C4-2B (cell line): ENCODE measurements around the gene ANGPT4.

Experiments used
- ZFX ChIP-seq: fragments of 450-650 bp; IDR thresholded peaks from 2 replicates; pipeline ENCODE4 v1.6.1; 2017
- TF ChIP-seq, protein P1 (sequence below): fragments of 450-650 bp; conservative IDR thresholded peaks from 2 replicates; pipeline ENCODE4 v1.5.1; 2017; ENCODE audit warnings: mild to moderate bottlenecking

- TF ChIP-seq, protein P1, sequence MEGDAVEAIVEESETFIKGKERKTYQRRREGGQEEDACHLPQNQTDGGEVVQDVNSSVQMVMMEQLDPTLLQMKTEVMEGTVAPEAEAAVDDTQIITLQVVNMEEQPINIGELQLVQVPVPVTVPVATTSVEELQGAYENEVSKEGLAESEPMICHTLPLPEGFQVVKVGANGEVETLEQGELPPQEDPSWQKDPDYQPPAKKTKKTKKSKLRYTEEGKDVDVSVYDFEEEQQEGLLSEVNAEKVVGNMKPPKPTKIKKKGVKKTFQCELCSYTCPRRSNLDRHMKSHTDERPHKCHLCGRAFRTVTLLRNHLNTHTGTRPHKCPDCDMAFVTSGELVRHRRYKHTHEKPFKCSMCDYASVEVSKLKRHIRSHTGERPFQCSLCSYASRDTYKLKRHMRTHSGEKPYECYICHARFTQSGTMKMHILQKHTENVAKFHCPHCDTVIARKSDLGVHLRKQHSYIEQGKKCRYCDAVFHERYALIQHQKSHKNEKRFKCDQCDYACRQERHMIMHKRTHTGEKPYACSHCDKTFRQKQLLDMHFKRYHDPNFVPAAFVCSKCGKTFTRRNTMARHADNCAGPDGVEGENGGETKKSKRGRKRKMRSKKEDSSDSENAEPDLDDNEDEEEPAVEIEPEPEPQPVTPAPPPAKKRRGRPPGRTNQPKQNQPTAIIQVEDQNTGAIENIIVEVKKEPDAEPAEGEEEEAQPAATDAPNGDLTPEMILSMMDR, result no peak
- TF ChIP-seq ZFX, result no peak
These were observed 42.1 kb downstream of the ANGPT4 start for GRCh38 chr20:873875-874607.
